Gastrocnemius medialis (tissue), 4 donors: Measurements from ENCODE around the gene CDH4.

Source experiments
- POLR2A ChIP-seq, 2 donors: fragments of 450-650 bp; IDR thresholded peaks; one replicate each; pipeline ENCODE4 v1.6.1; 2017; ENCODE audit warnings: antibody characterized with exemption in 2 of 2, mild to moderate bottlenecking in 2 of 2, moderate library complexity in 2 of 2
- TF ChIP-seq, protein P1 (sequence below), 5 experiments: fragments of 450-650 bp in 3 of 5; fragments of 200-600 bp in 2 of 5; sonication (generic) in 2 of 5; IDR thresholded peaks in 4 of 5; conservative IDR thresholded peaks in 1 of 5; 1 replicate in 4 of 5; 2 replicates in 1 of 5; pipeline ENCODE4 v1.5.1; 2016 to 2019; ENCODE audit warnings: antibody characterized with exemption in 5 of 5, mild to moderate bottlenecking in 3 of 5, moderate library complexity in 3 of 5

- TF ChIP-seq, protein P1, sequence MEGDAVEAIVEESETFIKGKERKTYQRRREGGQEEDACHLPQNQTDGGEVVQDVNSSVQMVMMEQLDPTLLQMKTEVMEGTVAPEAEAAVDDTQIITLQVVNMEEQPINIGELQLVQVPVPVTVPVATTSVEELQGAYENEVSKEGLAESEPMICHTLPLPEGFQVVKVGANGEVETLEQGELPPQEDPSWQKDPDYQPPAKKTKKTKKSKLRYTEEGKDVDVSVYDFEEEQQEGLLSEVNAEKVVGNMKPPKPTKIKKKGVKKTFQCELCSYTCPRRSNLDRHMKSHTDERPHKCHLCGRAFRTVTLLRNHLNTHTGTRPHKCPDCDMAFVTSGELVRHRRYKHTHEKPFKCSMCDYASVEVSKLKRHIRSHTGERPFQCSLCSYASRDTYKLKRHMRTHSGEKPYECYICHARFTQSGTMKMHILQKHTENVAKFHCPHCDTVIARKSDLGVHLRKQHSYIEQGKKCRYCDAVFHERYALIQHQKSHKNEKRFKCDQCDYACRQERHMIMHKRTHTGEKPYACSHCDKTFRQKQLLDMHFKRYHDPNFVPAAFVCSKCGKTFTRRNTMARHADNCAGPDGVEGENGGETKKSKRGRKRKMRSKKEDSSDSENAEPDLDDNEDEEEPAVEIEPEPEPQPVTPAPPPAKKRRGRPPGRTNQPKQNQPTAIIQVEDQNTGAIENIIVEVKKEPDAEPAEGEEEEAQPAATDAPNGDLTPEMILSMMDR (IDR thresholded peaks at IDR 0.05 in 4 of 5, conservative IDR thresholded peaks at IDR 0.05 in 1 of 5): no peak
- no peak for TF ChIP-seq POLR2A (IDR thresholded peaks at IDR 0.05)
These were observed 352.5 kb downstream of the CDH4 start for GRCh38 chr20:61604549-61604948.
